ENCODE results near the gene ASAP3. TPM values are rescaled to one million over a fixed set of nuclear protein-coding genes. Genes with fewer than 3 reads are reported as not detected.

ASAP3 gene
- total and polyA plus RNA-seq, 2 of the 4 experiments (the other 2 are of a cell fraction), result 18.6 to 18.8 TPM

DNA sequence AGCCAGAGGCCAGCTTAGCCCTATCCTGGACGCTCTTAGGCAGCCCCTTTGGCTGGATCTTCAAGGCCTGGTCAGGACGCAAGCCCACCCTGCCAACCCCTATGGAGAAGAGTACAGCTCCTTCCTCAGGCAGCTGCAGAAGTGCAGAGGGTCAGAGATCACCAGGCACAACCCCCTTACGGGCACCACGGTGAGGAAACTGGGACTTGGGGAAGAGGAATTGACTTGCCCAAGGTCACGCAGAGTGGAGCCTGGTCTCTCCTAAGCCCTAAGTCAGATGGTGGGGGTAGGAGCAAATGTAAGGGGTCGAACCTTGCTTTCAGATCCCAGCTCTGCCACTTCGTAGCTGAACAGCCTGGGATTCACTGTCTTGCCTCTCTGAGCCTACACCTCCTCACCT, 43.4 kb upstream of the ASAP3 start:
- TF ChIP-seq CEBPB (IDR thresholded peaks at IDR 0.05; ENCODE audit: low read depth, low read length) (no peak), POLR2A (IDR thresholded peaks at IDR 0.05; ENCODE audit: low read depth, low read length) (no peak)
- no peak overlapping the region for H3K9ac ChIP-seq (ENCODE audit: low read depth, low read length)
- ChIA-PET POLR2A (ENCODE audit: unreplicated experiment) (no interaction called here), CTCF (no interaction called here)
- in situ Hi-C loops (cut with MboI; ENCODE audit: low sequenced_read_pairs) (no loop called here), intact Hi-C loops (cut with micrococcal nuclease) (no loop called here), dilution Hi-C loops (cut with HindIII; ENCODE audit: low sequenced_read_pairs, unreplicated experiment) (no loop called here)
- H2AFZ ChIP-seq (replicated peaks; ENCODE audit: low read length, poor library complexity), result no peak overlapping the region
- H4K20me1 ChIP-seq (ENCODE audit: insufficient read depth, low read length), result no peaks in the 10 kb centered on the region
- H2AK5ac ChIP-seq (ENCODE audit: low read depth, low read length), result no peak overlapping the region
- DNase-seq (no peak), ATAC-seq (ENCODE audit: low read depth) (no peak)
- H2BK120ac ChIP-seq (ENCODE audit: low read depth, low read length), result no peak overlapping the region
- no CpG with 5 or more reads among the region's 7 CpGs for WGBS, 2 experiments (ENCODE audit: extremely low coverage in 2 of 2, insufficient read length in 1 of 2)
- no peaks in the 10 kb centered on the region for H3K27me3 ChIP-seq (ENCODE audit: control insufficient read depth, insufficient read depth, low read length)
- BruUV-seq (replicated peaks), result no TSS peak
- H3K9me3 ChIP-seq (ENCODE audit: control insufficient read depth, insufficient read depth, low read length), result no peaks in the 10 kb centered on the region
- H3K4me2 ChIP-seq (ENCODE audit: low read depth, low read length), result no peak overlapping the region
- H3K79me1 ChIP-seq (ENCODE audit: low read depth in 1 of 2, low read length in 2 of 2), result peaks cover 0 to 7% of the 10 kb centered on the region in 2 experiments; a peak in 1 of 4 replicates
- H4K91ac ChIP-seq (ENCODE audit: insufficient read depth, low read depth, low read length), result no peak overlapping the region
- no peak overlapping the region for H2BK5ac ChIP-seq (ENCODE audit: low read depth, low read length, poor library complexity, severe bottlenecking)
- no peak overlapping the region for H3K56ac ChIP-seq (ENCODE audit: extremely low read depth, insufficient read depth, low read length)
- no peak overlapping the region for H3K23ac ChIP-seq (ENCODE audit: low read depth, low read length)
- H2BK15ac ChIP-seq (ENCODE audit: low read depth, low read length), result no peak overlapping the region
- no peak overlapping the region for H2AK9ac ChIP-seq (replicated peaks; ENCODE audit: low read depth, low read length, poor library complexity)
- no peak overlapping the region for H3K18ac ChIP-seq (ENCODE audit: low read depth, low read length)
- H3K27ac ChIP-seq (ENCODE audit: insufficient read depth, low read length), result no peak overlapping the region
- H3K9me1 ChIP-seq (ENCODE audit: insufficient read depth, low read length), result 0 out of 2 replicates have a peak, but pooled peaks cover 2% of the 10 kb centered on the region
- H4K5ac ChIP-seq (ENCODE audit: low read depth, low read length), result no peak overlapping the region
- H3K4me3 ChIP-seq (ENCODE audit: insufficient read depth, low read depth, low read length), result no peak overlapping the region
- H4K8ac ChIP-seq (ENCODE audit: low read depth in 2 of 2, low read length in 2 of 2), result no peak overlapping the region
- H3K4ac ChIP-seq (ENCODE audit: low read depth, low read length), result no peak overlapping the region
- H2BK20ac ChIP-seq (ENCODE audit: low read depth, low read length), result no peak overlapping the region
- peaks cover 9% of the 10 kb centered on the region; the same call in 1 of the 2 replicates for H3K4me1 ChIP-seq (ENCODE audit: control insufficient read depth, insufficient read depth, low read length)
- H3K36me3 ChIP-seq (ENCODE audit: control insufficient read depth, insufficient read depth, low read length), result no peaks in the 10 kb centered on the region
- no peak overlapping the region for H3K14ac ChIP-seq (replicated peaks; ENCODE audit: low read depth, low read length)
